ENCODE measurements around the gene NTSR1. TPM values are rescaled to one million over a fixed set of nuclear protein-coding genes. Genes with fewer than 3 reads are reported as not detected.

Gene NTSR1
- polyA plus RNA-seq, 1 donor: 0.10 TPM

- DNase-seq (ENCODE audit: low read depth): no peak
Observed at GRCh38 chr20:62755817-62756724, 47.4 kb downstream of the NTSR1 start.

GRCh38 chr20:62758226-62758912 is 49.7 kb downstream of the NTSR1 start:
- DNase-seq (ENCODE audit: low read depth): no peak

GRCh38 chr20:62759981-62760431 is 51.4 kb downstream of the NTSR1 start:
- DNase-seq (ENCODE audit: low read depth): no peak

DNA sequence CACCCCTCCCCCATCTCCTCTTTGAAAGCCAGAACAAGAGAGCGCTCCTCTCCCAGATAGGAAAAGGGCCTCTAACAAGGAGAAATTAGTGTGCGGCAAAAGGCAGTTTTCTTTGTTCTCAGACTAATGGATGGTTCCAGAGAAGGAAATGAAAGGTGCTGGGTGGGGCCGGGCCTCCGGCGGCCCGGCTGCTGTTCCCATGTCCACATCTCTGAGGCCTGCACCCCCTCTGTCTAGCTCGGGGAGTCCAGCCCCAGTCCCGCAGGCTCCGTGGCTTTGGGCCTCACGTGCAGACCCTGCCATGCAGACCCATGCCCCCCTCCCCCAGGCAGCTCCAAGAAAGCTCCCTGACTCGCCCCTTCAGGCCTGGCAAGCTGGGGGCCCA is 51.8 kb downstream of the NTSR1 start:
- no peak for DNase-seq (ENCODE audit: low read depth)

DNA sequence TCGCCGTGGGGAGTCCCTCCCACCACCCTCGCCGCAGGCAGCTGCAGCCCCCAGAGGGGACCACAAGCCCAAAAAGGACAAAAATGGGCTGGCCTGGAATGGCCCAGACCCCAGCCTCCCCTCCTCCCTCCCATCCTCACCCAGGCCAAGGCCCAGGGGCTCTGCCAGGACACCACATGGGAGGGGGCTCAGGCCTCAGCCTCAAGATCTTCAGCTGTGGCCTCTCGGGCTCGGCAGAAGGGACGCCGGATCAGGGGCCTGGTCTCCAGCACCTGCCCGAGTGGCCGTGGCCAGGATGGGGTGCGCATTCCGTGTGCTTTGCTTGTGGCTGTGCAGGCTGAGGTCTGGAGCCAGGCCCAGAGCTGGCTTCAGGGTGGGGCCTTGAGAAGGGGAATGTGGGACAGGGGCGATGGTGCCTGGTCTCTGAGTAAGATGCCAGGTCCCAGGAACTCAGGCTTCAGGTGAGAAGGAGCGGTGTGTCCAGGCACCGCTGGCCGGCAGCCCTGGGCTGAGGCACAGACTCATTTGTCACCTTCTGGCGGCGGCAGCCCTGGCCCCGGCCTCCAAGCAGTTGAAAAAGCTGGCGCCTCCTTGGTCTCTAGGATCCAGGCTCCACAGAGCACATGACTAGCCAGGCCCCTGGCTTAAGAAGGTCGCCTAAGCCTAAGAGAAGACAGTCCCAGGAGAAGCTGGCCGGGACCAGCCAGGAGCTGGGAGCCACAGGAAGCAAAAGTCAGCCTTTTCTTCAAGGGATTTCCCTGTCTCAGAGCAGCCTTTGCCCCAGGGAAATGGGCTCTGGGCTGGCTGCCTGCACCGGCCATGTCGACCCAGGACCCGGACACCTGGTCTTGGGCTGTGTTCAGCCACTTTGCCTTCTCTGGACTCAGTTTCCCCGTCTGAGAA is 52.5 kb downstream of the NTSR1 start:
- no peak for DNase-seq (ENCODE audit: low read depth)

DNA sequence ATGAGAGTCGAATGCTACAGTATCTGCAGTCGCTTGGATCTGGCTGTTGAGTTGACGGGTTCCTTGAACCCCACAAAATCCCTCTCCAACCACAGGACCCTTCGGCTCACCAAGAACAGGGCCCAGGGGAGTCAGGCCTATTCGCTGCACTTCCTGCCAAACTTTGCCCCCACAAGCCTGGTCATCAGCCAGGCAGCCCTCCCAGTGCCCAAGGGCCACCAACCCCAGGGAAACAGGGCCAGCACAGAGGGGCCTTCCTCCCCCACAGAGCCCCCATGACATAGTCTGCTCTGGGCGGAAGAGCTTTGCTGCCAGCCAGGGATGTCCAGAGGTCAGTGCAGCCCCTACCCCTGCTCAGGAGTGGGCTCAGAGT is 53.1 kb downstream of the NTSR1 start:
- no peak for DNase-seq (ENCODE audit: low read depth)

DNA sequence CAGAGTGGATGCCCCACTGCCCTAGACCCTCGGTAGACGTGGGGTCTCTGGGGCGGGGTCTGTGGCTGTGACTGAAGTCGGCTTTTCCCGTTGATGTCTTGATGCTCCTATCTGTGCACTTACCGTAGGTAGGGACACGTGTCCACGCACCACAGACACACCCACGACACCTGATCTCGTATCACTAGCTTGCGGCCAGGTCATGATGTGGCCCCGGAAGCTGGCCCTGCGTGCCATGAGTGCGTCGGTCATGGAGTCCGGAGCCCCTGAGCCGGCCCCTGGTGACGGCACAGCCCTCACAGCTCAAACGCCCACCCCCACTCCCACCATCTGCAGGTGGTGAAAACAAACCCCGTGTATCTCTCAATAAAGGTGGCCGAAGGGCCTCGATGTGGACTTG is 53.7 kb downstream of the NTSR1 start:
- no peak for DNase-seq (ENCODE audit: low read depth)

GRCh38 chr20:62762801-62763368 is 54.2 kb downstream of the NTSR1 start:
- DNase-seq (ENCODE audit: low read depth): no peak

GRCh38 chr20:62763404-62763803 is 54.8 kb downstream of the NTSR1 start:
- no peak for DNase-seq (ENCODE audit: low read depth)

DNA sequence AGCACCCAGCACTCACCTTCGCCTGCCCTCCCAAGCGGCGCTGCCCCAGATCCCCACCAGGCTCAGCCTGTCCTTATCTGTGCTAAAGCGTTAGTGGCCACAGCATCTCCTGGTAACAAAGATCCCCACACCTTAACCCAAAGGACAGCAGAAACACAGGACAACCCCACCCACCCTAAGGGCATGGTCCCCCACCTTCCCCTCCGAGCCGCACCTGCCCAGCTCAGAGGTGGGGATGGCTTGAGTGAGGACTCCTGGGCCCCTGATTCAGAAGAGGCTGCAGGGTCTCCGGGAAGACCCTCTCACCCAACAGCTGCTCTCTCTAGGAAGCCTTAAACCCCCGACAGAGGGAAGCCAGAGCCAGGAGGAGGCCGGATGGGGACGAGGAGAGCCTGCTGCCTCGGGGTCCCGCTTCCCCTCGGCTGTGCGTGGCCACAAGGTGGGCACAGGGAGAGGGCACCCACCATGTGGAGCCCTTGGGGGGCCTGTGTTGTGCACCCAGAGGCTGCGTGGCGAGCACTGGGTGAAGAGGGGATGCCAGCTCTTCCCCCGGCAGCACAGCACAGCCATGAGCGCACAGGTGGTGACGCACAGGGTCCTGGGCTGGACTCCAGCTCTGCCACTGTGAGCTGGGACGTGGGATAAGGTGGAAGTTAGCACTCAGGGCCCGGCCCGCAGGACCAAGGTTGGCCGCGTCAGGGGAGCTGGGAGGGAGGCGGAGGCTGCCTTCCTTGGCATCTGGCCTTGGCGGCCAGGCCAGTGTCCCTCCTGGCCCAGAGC is 55.7 kb downstream of the NTSR1 start:
- no peak for DNase-seq (ENCODE audit: low read depth)

DNA sequence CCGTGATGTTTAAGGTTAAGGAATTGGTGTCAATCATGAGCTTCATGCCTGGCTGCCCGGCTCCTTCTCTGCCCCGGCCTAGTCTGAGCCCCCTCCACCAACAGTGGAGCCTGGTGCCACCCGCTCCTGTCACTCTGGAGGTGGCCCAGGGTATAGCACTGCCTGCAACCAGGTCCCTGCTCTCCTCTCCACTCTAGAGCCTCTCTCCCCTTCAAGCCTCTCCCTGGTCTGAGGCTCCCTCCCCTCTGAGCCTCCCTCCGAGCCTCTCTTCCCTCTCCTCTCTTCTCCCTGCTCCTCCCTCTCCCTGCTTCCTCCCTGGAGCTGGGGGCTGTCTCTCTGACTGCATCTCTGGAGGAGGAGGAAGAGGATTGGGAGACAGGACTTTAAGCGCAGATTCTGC is 56.4 kb downstream of the NTSR1 start:
- no peak for DNase-seq (ENCODE audit: low read depth)

GRCh38 chr20:62765432-62766070 is 56.9 kb downstream of the NTSR1 start:
- no peak for DNase-seq (ENCODE audit: low read depth)

DNA sequence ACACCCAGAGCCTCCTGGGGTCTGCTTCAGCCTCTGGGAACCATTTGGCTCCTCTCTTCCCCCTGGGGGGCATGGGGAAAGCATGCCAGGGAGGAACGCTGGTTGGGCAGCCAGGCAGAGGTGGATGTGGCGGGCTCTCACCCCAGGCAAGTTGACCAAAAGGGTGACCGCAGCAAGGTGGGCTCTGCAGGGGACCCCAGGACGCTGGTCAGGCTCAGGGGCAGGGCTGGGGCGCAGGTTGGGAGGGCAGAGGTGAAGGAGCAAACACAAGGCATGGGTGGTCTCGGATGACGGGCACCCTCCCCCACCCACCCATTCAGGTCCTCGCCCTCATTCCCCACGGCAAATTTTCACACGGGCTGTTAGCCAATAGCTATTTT is 57.4 kb downstream of the NTSR1 start:
- DNase-seq (ENCODE audit: low read depth): no peak

GRCh38 chr20:62766716-62767115 is 58.1 kb downstream of the NTSR1 start:
- DNase-seq (ENCODE audit: low read depth): no peak

DNA sequence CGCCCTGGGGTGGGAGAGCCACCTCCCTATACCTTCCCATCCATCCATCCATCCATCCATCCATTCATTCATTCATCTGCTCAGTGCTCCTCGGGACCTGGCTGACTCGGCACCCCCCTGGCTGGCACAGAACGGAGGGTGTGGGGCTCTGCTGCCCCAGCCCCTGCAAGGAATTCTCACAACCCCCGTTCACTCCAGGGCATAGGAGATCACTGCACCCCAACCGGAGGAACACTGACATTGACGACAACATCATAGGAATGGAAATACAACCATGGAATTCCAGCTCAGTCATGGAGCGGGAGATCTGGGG is 59.6 kb downstream of the NTSR1 start:
- no peak for DNase-seq (ENCODE audit: low read depth)

- DNase-seq (ENCODE audit: low read depth): no peak
Observed at GRCh38 chr20:62768551-62769287, 60.1 kb downstream of the NTSR1 start.

DNA sequence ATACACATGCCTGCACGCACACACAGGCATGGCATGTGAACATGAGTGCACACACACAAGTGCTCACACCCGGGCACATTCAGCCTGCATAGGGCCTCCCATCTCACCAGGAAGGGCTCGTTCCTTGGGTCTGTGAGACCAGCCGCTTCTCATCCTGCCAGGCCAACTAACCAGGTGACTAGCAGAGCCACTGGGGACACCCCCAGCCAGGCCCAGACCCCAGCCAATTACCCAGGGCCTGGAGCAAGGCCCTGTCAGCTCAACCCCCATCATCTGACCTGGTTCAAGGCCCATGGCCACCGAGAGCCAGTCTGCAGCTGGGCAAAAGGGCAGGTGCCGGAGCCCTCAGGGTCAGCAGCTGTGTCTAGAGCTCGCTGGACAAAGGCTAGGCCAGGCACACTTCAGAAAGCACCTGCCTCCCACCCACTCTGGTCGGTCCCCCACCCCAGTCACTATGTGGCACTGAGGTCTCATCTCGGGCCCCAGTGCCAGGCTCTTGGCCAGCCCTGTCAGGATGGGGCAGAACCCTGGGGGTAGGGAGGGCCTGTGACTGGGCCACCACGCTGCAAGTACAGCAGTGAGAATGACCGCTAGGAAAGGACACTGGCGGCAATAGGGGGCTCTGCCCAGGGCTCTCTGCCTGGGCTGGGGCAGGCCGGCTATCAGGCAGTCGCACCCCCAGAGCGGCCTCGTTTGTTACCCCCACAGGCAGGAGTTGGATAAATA is 60.9 kb downstream of the NTSR1 start:
- DNase-seq (ENCODE audit: low read depth): no peak

- DNase-seq (ENCODE audit: low read depth): no peak
Observed at GRCh38 chr20:62770111-62770910, 61.7 kb downstream of the NTSR1 start.

Measured in forelimb muscle (tissue), 1 donor.